GM18526 (cell line): ENCODE results near the gene LASP1.

Source experiments
- POLR2A ChIP-seq: IDR thresholded peaks from 3 replicates; pipeline ENCODE4 v1.6.1; 2011; ENCODE audit not compliant: insufficient read length; ENCODE audit errors: extremely low read depth

LASP1 gene

GRCh38 chr17:38877130-38877851 is 7.4 kb downstream of the LASP1 start:
- TF ChIP-seq POLR2A, result no peak

GRCh38 chr17:38879878-38880665 is 10.2 kb downstream of the LASP1 start:
- TF ChIP-seq POLR2A, result no peak

GRCh38 chr17:38881600-38882191 is 11.8 kb downstream of the LASP1 start:
- TF ChIP-seq POLR2A, result no peak

GRCh38 chr17:38882870-38883269 is 13.0 kb downstream of the LASP1 start:
- no peak for TF ChIP-seq POLR2A

- TF ChIP-seq POLR2A, result no peak
Measured at GRCh38 chr17:38883592-38884526, 14.0 kb downstream of the LASP1 start.

GRCh38 chr17:38885044-38885727 is 15.3 kb downstream of the LASP1 start:
- TF ChIP-seq POLR2A, result no peak

GRCh38 chr17:38885728-38886642 is 16.1 kb downstream of the LASP1 start:
- no peak for TF ChIP-seq POLR2A

- TF ChIP-seq POLR2A, result no peak
Measured at GRCh38 chr17:38886643-38887010, 16.8 kb downstream of the LASP1 start.

GRCh38 chr17:38888842-38889241 is 19.0 kb downstream of the LASP1 start:
- no peak for TF ChIP-seq POLR2A

GRCh38 chr17:38889745-38890409 is 20.0 kb downstream of the LASP1 start:
- TF ChIP-seq POLR2A, result no peak

- TF ChIP-seq POLR2A, result no peak
Measured at GRCh38 chr17:38890410-38890746, 20.5 kb downstream of the LASP1 start.

GRCh38 chr17:38891441-38891840 is 21.6 kb downstream of the LASP1 start:
- no peak for TF ChIP-seq POLR2A

GRCh38 chr17:38892083-38892482 is 22.2 kb downstream of the LASP1 start:
- TF ChIP-seq POLR2A, result no peak
